Tibial artery (tissue), 4 donors: ENCODE measurements around the gene KIAA0586.

Experiments used
- DNase-seq, 2 donors: peaks; one replicate each; pipeline ENCODE4 v3.0.0-alpha.2; 2019
- H3K27ac ChIP-seq, 2 donors: fragments of 200-600 bp; sonication (generic) in 1 of 2; 1 replicate in 1 of 2; 2 replicates in 1 of 2; pipeline ENCODE4 v1.5.1; 2018 to 2019; ENCODE audit warnings: mild to moderate bottlenecking in 1 of 2
- H3K27me3 ChIP-seq, 2 donors: fragments of 200-600 bp; sonication (generic) in 1 of 2; one replicate each; pipeline versions ENCODE4 v1.5.1 to v1.6.0; 2016 to 2019
- H3K36me3 ChIP-seq, 3 donors: fragments of 200-600 bp; sonication (generic) in 2 of 3; one replicate each; pipeline ENCODE4 v1.5.1; 2016 to 2019; ENCODE audit warnings: mild to moderate bottlenecking in 2 of 3
- H3K4me1 ChIP-seq, 4 donors: fragments of 200-600 bp; sonication (generic) in 2 of 4; 1 replicate in 3 of 4; 2 replicates in 1 of 4; pipeline ENCODE4 v1.5.1; 2016 to 2019
- H3K4me3 ChIP-seq, 2 donors: fragments of 200-600 bp; sonication (generic) in 1 of 2; 1 replicate in 1 of 2; 2 replicates in 1 of 2; pipeline ENCODE4 v1.5.1; 2018 to 2019; ENCODE audit warnings: mild to moderate bottlenecking in 2 of 2
- H3K9me3 ChIP-seq, 3 donors: fragments of 200-600 bp; sonication (generic) in 1 of 3; one replicate each; pipeline ENCODE4 v1.5.1; 2016 to 2019
- CTCF ChIP-seq, 2 experiments: fragments of 200-600 bp in 1 of 2; fragments of 450-650 bp in 1 of 2; IDR thresholded peaks; one replicate each; pipeline ENCODE4 v1.5.1; 2017 to 2019; ENCODE audit warnings: antibody characterized with exemption in 2 of 2, mild to moderate bottlenecking in 1 of 2, moderate library complexity in 1 of 2
- intact Hi-C: fragments of 100-400 bp; cut with DNase I; formaldehyde crosslinking; loops from one replicate; pipeline ENCODE4 v1.15.0; 2023; ENCODE audit warnings: low total_unique reads

KIAA0586 gene

GRCh38 chr14:58464652-58465051 lies 37.1 kb downstream of the KIAA0586 start:
- H3K27ac ChIP-seq: no peak overlapping the region

GRCh38 chr14:58465421-58465820 lies 37.9 kb downstream of the KIAA0586 start:
- H3K27ac ChIP-seq: no peak overlapping the region
- H3K9me3 ChIP-seq: no peaks in the 10 kb centered on the region
- no peaks in the 10 kb centered on the region for H3K27me3 ChIP-seq
- no peak for DNase-seq
- TF ChIP-seq CTCF (IDR thresholded peaks at IDR 0.05): no peak
- H3K4me3 ChIP-seq: no peak overlapping the region
- intact Hi-C loops: no loop called here
- H3K4me1 ChIP-seq: no peaks in the 10 kb centered on the region
- peaks cover 49 to 77% (median 54%) of the 10 kb centered on the region in 3 donors for H3K36me3 ChIP-seq

More at GRCh38 chr14:58464652-58465051, 37.1 kb downstream of the KIAA0586 start:
- H3K4me3 ChIP-seq: no peak overlapping the region
- H3K27me3 ChIP-seq: no peaks in the 10 kb centered on the region
- no peak for DNase-seq
- intact Hi-C loops: no loop called here
- peaks cover 50 to 77% (median 54%) of the 10 kb centered on the region in 3 donors for H3K36me3 ChIP-seq
- TF ChIP-seq CTCF (IDR thresholded peaks at IDR 0.05): no peak
- no peaks in the 10 kb centered on the region for H3K9me3 ChIP-seq
- no peaks in the 10 kb centered on the region for H3K4me1 ChIP-seq

- TF ChIP-seq CTCF (IDR thresholded peaks at IDR 0.05): no peak
- Histone ChIP-seq H3K27me3 (no peaks in the 10 kb centered on the region), H3K27ac (no peak overlapping the region), H3K4me1 (no peaks in the 10 kb centered on the region), H3K9me3 (no peaks in the 10 kb centered on the region), H3K36me3 (peaks cover 45 to 69% (median 49%) of the 10 kb centered on the region in 3 donors), H3K4me3 (no peak overlapping the region)
- intact Hi-C loops: no loop called here
- DNase-seq: no peak
Measured at GRCh38 chr14:58466459-58466858, 38.9 kb downstream of the KIAA0586 start.

GRCh38 chr14:58467575-58467974 lies 40.1 kb downstream of the KIAA0586 start:
- Histone ChIP-seq H3K36me3 (peaks cover 44 to 60% (median 47%) of the 10 kb centered on the region in 3 donors), H3K9me3 (no peaks in the 10 kb centered on the region), H3K4me1 (no peaks in the 10 kb centered on the region), H3K27ac (no peak overlapping the region), H3K27me3 (no peaks in the 10 kb centered on the region), H3K4me3 (no peak overlapping the region)
- intact Hi-C loops: no loop called here
- TF ChIP-seq CTCF (IDR thresholded peaks at IDR 0.05): no peak
- no peak for DNase-seq

GRCh38 chr14:58469309-58469708 lies 41.8 kb downstream of the KIAA0586 start:
- H3K27me3 ChIP-seq: no peaks in the 10 kb centered on the region
- intact Hi-C loops: no loop called here
- no peak for DNase-seq
- H3K4me1 ChIP-seq: no peaks in the 10 kb centered on the region
- H3K9me3 ChIP-seq: no peaks in the 10 kb centered on the region
- no peak for TF ChIP-seq CTCF (IDR thresholded peaks at IDR 0.05)
- H3K27ac ChIP-seq: no peak overlapping the region
- peaks cover 38 to 48% (median 44%) of the 10 kb centered on the region in 3 donors for H3K36me3 ChIP-seq
- H3K4me3 ChIP-seq: no peak overlapping the region

GRCh38 chr14:58476320-58476719 lies 48.8 kb downstream of the KIAA0586 start:
- Histone ChIP-seq H3K27me3 (no peaks in the 10 kb centered on the region), H3K36me3 (peaks cover 19 to 44% (median 30%) of the 10 kb centered on the region in 3 donors), H3K27ac (no peak overlapping the region), H3K4me1 (no peaks in the 10 kb centered on the region), H3K9me3 (no peaks in the 10 kb centered on the region), H3K4me3 (no peak overlapping the region)
- DNase-seq: no peak
- intact Hi-C loops: no loop called here
- TF ChIP-seq CTCF (IDR thresholded peaks at IDR 0.05): no peak
